AG04450 (cell line): ENCODE data around the gene COBL. TPM values are rescaled to one million over a fixed set of nuclear protein-coding genes. Genes with fewer than 3 reads are reported as not detected.

Experiments used
- CTCF ChIA-PET: fragments of 300-600, 350-600 bp; formaldehyde crosslinking; extraction: SDS; loops from one replicate; lab custom pipeline; 2022; ENCODE audit warnings: antibody characterized with exemption, inconsistent platforms; lab: Charles Lee
- POLR2A ChIA-PET: fragments of 350-600 bp; formaldehyde crosslinking; extraction: SDS; loops from one replicate; lab custom pipeline; 2021; ENCODE audit warnings: antibody characterized with exemption, inconsistent platforms; lab: Yijun Ruan, JAX
- DNase-seq: peaks from one replicate; pipeline ENCODE4 v3.0.0-alpha.2; 2011; ENCODE audit warnings: low read depth, low spot score
- H3K27ac ChIP-seq: one replicate; pipeline ENCODE4 v1.5.1; 2012; ENCODE audit warnings: low read depth, low read length, control low read depth
- H3K27me3 ChIP-seq: one replicate; pipeline ENCODE4 v1.6.0; 2012; ENCODE audit warnings: low read length; ENCODE audit not compliant: control insufficient read depth, insufficient read depth
- H3K4me3 ChIP-seq: 2 replicates; pipeline ENCODE4 v1.5.1; 2011; ENCODE audit warnings: mild to moderate bottlenecking, low read depth, low read length, control low read depth
- H3K9me3 ChIP-seq: 2 replicates; pipeline ENCODE4 v1.5.1; 2012; ENCODE audit warnings: low read length; ENCODE audit not compliant: control insufficient read depth, insufficient read depth
- CTCF ChIP-seq: IDR thresholded peaks from 2 replicates; pipeline ENCODE4 v1.5.1; 2011; ENCODE audit warnings: low read depth, low read length, control low read depth, inconsistent platforms
- polyA plus RNA-seq: library from polyadenylated mRNA; depleted of rRNA; stranded (reverse); fragments of >200 nt; gene quantifications from 2 replicates; pipeline ENCODE4 v1.2.3, GENCODE V29; 2011

The COBL gene
- polyA plus RNA-seq, 1 experiment = 0.06 TPM

DNA sequence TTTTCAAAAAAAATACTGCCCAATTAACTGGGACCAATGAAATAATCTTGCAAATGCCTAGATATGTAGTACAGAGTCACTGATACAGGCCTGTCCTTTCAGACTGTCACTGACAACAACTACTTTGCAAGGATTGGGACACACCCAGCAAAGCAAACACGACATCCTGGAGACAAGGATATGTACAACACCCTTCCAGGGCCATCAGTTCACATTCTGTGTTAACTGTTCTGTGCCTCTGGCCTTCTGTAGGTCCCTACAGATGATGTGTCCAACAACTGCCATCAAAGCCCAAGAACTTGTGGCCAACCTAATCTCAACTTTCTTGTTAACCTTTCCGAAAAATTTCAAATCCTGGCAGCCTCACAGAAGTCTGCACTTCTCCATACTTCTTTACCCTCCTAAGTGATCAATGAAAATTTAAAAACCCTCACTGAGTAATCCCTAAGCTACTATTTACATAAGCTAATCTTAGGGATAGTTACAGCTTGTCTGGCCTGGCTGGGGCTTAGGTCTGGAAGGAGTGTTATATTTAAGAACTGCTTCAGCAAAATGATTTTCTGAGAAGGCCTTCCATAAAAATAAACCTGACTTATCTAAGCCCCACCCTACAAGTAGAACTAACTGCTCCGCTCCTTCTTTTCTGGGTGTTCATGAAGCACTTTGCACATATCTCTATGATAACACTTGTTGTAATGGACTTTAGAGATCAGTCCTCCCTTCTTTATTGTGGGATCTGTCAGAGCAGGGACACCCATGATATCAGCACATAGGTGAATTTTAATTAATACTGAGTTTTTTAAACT is 21.0 kb downstream of the COBL start:
- Histone ChIP-seq H3K27ac (no peak overlapping the region), H3K4me3 (no peak overlapping the region), H3K9me3 (no peaks in the 10 kb centered on the region), H3K27me3 (peaks cover 2% of the 10 kb centered on the region)
- no peak for DNase-seq
- CTCF ChIA-PET = no interaction called here
- POLR2A ChIA-PET = no interaction called here
- no peak for TF ChIP-seq CTCF

- no peak for DNase-seq
These were observed 24.0 kb downstream of the COBL start for GRCh38 chr7:51292596-51292995.

GRCh38 chr7:51290702-51291540 is 25.7 kb downstream of the COBL start:
- Histone ChIP-seq H3K27me3 (peaks cover 2% of the 10 kb centered on the region), H3K27ac (no peak overlapping the region), H3K9me3 (no peaks in the 10 kb centered on the region), H3K4me3 (no peak overlapping the region)
- TF ChIP-seq CTCF = no peak
- ChIA-PET CTCF (no interaction called here), POLR2A (no interaction called here)
- DNase-seq = no peak

More at GRCh38 chr7:51292596-51292995, 24.0 kb downstream of the COBL start:
- POLR2A ChIA-PET = no interaction called here
- no peak for TF ChIP-seq CTCF
- CTCF ChIA-PET = no interaction called here
- H3K9me3 ChIP-seq = no peaks in the 10 kb centered on the region
- H3K27ac ChIP-seq = no peak overlapping the region
- no peak overlapping the region for H3K4me3 ChIP-seq
- H3K27me3 ChIP-seq = peaks cover 2% of the 10 kb centered on the region

GRCh38 chr7:51290304-51290637 is 26.3 kb downstream of the COBL start:
- ChIA-PET CTCF (no interaction called here), POLR2A (no interaction called here)

More at GRCh38 chr7:51290304-51290637, 26.3 kb downstream of the COBL start:
- no peak overlapping the region for H3K27ac ChIP-seq
- H3K27me3 ChIP-seq = peaks cover 2% of the 10 kb centered on the region
- H3K9me3 ChIP-seq = no peaks in the 10 kb centered on the region
- no peak for DNase-seq
- H3K4me3 ChIP-seq = no peak overlapping the region
- TF ChIP-seq CTCF = no peak
